Measurements from ENCODE around the gene APOD.
"Not testable (repeated sequence)": the region's sequence is repeated elsewhere in the genome, so short reads cannot be mapped to it uniquely, and the experiment has no call there.

DNA sequence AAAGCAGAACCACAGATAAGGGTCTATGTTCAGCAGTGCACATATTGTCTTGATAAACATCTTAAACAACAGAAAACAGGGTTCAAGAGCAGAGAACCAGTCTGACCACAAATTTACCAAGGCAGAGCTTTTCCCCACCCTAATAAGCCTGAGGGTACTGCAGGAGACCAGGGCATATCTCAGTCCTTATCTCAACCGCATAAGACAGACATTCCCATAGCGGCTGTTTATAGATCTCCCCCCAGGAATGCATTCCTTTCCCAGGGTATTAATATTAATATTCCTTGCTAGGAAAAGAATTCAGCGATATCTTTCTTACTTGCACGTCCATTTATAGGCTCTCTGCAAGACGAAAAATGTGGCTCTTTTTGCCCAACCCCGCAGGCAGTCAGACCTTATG is 6.1 kb upstream of the APOD start:
- not testable (repeated sequence) for TF ChIP-seq EZH2 (IDR thresholded peaks at IDR 0.05; ENCODE audit: borderline replicate concordance, low read depth, low read length, poor library complexity, severe bottlenecking)
- TF ChIP-seq, protein P1, sequence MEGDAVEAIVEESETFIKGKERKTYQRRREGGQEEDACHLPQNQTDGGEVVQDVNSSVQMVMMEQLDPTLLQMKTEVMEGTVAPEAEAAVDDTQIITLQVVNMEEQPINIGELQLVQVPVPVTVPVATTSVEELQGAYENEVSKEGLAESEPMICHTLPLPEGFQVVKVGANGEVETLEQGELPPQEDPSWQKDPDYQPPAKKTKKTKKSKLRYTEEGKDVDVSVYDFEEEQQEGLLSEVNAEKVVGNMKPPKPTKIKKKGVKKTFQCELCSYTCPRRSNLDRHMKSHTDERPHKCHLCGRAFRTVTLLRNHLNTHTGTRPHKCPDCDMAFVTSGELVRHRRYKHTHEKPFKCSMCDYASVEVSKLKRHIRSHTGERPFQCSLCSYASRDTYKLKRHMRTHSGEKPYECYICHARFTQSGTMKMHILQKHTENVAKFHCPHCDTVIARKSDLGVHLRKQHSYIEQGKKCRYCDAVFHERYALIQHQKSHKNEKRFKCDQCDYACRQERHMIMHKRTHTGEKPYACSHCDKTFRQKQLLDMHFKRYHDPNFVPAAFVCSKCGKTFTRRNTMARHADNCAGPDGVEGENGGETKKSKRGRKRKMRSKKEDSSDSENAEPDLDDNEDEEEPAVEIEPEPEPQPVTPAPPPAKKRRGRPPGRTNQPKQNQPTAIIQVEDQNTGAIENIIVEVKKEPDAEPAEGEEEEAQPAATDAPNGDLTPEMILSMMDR (conservative IDR thresholded peaks at IDR 0.05; ENCODE audit: low read depth, low read length): not testable (repeated sequence)

All from A673 (cell line).